Stimulated activated CD8-positive, alpha-beta memory T cell treated with anti-CD3 and anti-CD28 coated beads, Interleukin-7, amount 100 ng/mL, for 48 hours (primary cell): ENCODE results near the gene FANCC.

ENCODE experiments used
- DNase-seq, 2 donors: peaks; one replicate each; pipeline ENCODE4 v3.0.0-alpha.2; 2020; ENCODE audit warnings: low read depth in 1 of 2; ENCODE audit errors: extremely low read depth in 1 of 2

FANCC gene

GRCh38 chr9:95090023-95090791 is 227.3 kb downstream of the FANCC start:
- no peak for DNase-seq

DNA sequence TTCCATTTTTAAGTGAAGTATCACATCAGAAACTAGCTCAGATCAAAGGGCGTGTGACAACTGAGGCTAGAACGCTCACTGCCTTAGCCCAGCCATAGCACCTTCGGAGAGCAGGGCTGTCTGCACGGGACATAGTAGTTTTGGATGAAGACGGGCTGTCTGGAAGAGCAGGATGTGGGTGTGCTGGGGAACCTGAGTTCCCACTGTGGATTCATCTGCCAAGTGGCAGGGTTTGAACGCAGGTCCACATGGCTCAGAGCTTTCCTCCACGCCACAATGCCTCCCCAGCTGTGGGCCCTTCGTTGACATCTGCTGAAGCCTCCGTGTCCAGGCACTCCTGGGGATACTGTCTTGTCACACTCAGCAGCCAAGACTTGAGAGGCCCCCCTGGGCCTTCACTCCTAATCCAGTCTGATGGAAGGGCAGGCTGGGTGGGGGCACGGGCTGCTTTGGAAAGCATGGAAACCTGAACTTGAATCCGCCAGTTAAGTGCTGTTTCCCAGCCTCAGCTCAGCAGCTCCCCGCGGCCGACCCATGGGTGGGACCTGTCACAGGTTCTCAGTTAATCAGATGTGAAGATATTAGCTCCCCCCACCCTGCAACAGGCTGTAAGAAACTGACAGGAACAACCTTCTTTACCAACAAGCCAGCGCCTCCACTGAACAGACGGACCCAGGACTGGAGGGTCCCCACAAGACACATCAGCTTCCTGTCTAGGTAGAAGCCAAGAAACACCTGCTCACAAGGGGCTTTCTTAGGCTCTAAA is 228.1 kb downstream of the FANCC start:
- no peak for DNase-seq

DNA sequence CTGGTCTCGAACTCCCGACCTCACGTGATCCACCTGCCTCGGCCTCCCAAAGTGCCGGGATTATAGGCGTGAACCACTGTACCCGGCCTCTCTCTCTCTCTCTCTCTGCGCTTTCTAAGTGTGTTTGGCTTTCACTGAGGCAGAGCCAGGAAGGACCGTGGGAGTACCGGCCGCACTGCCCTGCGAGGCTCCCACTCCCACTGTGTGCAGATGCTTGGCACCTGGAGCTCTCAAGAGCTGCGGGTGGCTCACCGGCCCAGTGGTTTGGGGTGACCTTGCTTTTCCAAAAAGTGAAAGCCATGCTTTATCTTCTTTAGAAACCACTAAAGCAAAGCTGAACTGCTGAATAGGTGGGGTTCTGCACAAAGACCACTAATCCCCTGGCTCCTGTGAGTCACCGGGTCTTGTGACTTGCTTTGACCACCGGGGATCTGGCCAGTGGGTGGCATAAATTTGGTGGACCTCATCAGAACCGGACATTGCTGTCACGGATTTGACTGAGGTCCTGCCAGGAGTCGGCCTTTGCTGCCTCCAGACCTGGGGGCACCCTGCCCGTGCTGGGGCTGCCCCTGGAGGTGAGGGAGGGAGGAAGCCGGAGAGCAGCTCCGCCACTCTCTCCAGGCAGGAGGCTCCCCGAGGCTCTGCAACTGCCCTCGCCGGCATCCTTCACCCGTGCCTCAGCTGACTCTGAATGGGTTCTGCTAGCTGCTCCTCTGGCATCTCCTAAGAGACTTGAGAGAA is 228.9 kb downstream of the FANCC start:
- DNase-seq, result no peak

DNA sequence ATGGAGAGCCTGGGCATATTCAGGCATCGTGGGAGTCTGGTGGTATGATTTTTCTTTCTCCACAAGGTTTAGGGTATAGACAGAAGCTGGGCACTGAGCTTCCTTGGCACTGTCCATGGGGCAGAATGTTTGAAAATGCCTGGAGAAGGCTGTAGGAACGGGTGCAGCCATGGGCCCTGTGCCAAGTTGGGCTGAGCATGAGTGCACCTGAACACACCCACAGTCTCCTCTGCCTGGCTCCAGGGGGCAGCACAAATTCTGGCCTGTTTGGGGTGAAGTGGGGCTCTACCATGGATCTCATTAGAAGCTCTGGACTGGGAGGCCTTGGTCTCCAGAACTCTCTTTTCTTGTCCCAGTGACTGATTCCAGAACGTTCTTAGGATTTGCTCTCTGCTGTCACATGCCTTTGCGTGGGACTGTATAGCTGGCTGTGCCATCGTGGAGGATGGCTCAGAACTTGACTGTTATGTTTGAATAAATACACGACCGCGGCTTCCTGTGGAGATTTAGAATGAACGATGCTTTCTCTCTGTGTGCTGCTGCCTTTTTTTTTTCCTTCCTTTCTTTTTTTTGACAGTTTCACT is 229.8 kb downstream of the FANCC start:
- DNase-seq, result no peak

GRCh38 chr9:95086564-95086955 is 230.9 kb downstream of the FANCC start:
- no peak for DNase-seq

GRCh38 chr9:95085861-95086563 is 231.5 kb downstream of the FANCC start:
- DNase-seq, result no peak

GRCh38 chr9:95085036-95085770 is 232.3 kb downstream of the FANCC start:
- no peak for DNase-seq

DNA sequence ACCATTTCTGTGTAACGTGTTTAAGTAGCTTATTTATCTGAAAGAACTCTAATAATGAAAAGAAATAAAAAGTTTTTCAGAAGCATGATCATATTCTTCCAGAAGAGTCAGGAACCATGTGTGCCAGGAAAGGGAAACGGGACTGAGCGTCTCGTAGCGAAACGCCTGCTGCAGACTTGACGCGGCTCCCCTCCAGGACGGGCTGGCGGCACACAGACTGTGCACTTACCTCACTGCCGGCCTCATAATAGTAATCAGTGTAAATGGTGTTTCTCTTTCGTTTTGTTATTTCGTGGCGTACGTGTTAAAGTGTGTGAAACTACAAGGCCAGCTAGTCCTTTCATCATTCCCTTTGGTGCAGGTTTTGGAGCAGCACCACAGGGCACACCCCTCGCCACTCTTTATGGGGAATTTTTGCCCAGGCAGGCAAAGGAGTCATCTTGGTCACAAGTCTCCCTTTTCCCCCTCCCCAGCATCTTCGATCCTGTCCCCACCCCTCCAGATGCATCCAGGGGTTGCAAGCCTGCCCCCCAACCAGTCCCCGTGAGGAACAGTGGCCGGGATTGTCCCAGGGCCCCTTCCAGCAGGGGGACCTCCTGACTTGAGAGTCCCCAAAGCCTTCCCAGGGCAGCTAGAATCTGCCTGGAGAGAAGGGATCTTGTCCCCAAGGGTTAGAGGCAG is 233.1 kb downstream of the FANCC start:
- no peak for DNase-seq

GRCh38 chr9:95083086-95083768 is 234.3 kb downstream of the FANCC start:
- no peak for DNase-seq

DNA sequence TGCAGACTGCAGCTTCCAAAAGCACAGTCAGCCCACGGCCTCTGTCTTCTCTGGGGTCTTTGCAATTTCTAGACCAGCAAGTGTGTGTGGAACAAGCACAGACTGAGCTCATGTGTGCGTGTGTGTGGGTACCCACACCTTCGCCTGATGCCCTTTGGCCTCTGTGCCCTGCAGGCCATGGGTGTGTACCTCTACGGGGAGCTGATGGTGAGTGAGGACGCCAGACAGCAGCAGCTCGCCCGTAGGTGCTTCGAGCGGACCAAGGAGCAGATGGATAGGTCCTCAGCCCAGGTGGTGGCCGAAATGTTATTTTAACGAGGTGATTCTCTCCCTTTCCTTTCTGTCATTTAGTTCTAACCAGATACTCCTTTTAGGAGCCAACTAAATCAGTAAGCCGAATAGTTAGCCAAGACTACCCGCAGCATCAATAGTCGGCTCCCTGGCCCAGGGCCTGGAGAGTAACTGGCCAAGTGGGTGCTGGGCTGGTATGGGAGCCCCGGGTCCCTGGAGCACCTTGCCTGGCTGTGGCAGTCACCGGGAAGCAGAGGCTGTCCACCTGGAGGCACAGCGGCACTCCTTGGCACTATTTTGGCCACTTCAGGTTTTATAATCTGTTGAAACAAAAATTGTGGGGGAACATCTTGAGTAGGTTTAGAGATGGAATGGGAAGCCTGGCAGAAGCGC is 235.0 kb downstream of the FANCC start:
- DNase-seq, result no peak

DNA sequence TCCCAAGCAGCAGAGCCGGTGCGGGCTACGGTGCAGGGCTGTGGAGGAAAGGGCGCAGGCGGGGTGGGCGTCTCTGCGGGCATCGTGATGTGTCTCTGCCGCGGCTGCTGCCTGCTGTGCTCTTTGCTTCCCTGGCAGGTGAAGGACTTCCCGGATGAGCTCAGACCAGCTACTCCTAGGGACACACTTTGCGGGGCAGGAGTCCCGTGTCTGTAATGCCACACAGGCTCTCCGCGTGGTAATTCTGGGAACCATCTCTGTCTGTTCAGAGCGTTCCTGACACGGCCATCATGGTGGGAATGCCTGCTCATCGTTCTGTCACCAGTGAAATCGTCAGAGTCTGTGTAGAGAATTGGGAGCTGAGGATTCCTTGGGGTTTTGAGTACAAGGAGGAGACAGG is 235.5 kb downstream of the FANCC start:
- no peak for DNase-seq

DNA sequence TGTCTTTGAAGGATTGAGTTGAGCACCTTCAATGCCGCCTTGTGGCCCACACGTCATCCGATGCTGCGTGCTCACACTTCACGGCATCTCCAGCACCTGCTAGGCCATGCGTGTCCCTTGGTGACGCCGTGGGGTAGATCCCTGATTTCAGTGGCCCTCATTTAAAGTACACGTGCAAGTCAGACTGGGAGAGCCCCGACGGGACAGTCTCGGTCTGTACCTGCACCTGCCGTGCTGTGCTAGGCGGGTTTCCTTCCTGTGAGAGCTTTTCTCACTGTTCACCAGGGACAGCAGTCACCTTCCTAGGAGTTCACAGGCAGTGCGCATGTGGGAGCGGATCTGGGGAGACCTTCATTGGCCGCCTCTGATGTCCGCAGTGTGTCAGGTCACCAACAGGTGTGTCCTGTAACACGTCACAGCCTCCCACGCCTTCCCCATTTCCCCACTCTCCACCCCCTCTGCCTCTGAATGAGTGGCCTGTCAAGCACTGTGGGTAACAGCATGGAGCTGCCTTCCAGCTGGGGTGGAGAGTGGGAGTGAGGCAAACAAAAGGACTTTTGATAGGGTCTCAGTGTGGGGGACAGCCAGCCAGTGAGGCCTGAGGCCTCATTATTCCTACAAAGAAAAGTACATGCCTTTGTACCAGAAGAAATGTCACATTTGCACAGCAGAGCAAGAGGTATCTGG is 236.4 kb downstream of the FANCC start:
- DNase-seq, result no peak

- no peak for DNase-seq
Measured at GRCh38 chr9:95079461-95079860, 238.0 kb downstream of the FANCC start.

- DNase-seq, result no peak
Measured at GRCh38 chr9:95078939-95079338, 238.6 kb downstream of the FANCC start.

DNA sequence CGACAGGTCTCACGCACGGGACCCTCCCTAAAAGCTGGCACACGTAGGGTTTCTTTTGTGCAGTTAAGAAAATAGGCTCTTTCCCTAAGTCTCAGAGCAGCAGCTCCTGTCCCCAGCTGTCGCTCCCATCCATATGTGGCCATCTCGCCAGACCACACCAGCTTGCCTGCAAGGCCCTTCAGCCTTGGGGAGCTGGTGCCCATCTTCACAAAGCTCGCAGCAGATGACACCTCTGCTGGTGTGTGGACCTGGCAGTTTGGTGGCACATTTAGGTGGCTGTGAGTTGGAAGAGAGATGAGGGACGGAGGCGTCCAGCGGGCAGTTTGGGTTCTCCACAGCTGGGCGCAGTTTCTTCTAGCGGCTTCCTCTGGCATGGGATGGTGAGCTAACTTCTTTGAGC is 239.0 kb downstream of the FANCC start:
- no peak for DNase-seq

DNA sequence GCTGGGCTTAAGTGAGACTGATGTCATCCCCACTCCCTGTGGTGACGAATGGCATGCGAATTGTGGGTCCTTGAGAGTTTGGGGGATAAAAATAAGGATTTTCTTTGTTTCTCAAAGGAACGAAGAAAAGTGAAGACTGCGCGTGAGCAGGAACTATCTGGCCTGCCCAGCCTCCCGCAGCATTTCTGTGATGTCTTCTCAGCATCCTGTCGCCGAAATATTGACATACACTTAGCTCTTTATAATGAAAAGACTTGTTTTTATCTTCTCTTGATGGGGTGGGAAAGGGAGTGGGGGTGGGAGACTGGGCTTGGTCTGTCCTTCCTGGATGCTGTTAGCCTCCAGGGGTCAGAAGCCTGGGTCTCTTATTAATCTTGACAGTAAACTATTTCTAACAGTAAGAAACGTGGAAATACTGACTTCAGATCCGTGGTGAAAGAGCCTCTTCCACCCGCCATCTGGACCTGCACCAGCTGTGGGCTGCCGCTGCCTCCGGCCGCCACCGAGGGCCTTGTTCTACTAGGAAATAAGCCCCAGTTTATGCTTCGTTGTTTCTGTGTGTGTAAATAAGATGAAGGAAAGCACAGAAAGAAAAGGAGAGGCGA is 239.6 kb downstream of the FANCC start:
- no peak for DNase-seq

DNA sequence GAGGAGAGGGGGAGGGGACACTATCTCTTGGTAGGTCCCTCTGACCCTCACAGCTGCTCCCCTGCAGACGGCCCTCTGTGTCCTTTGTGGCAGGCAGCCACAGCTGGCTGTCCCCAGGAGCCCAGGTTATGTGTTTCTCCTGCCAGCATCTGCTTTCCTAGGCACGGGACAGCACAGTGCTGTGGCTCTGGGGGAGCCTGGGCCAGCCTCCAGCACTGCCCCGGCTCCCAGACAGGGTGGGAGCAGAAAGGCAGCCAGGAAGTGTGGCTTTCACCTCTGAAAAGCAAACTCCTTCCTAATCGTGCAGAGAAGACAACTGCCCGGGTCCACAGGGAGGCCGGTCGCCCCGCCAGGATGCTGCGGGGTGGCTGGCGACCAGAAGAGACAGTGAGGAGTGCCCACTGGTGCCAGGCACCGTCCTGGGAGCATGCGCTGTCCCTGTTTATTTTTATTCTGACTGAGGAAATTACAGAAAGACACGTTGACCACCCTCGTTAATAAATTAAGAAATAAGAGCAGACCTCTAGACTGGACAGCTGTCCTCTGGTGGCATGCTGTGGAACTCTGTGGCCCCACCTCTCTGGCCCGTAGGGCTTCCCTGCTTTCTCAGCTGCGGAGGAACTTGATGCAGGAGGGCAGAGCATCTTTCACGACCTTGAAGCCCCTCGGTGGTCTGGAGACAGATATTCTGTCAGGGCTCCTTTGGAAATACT is 240.3 kb downstream of the FANCC start:
- no peak for DNase-seq
